HL-60 (cell line): ENCODE measurements around the gene NR5A1.

Source experiments
- GABPA ChIP-seq: IDR thresholded peaks from 2 replicates; pipeline ENCODE4 v1.6.1; 2012; ENCODE audit warnings: low read depth
- TF ChIP-seq, protein P1 (sequence below): IDR thresholded peaks from one replicate; pipeline ENCODE4 v1.5.1; 2011; ENCODE audit warnings: low read length, control low read depth, inconsistent platforms; ENCODE audit not compliant: insufficient read depth
- TF ChIP-seq, protein P2 (sequence below): IDR thresholded peaks from 2 replicates; pipeline ENCODE4 v1.6.1; 2012; ENCODE audit warnings: low read depth; ENCODE audit not compliant: insufficient replicate concordance

DNA sequence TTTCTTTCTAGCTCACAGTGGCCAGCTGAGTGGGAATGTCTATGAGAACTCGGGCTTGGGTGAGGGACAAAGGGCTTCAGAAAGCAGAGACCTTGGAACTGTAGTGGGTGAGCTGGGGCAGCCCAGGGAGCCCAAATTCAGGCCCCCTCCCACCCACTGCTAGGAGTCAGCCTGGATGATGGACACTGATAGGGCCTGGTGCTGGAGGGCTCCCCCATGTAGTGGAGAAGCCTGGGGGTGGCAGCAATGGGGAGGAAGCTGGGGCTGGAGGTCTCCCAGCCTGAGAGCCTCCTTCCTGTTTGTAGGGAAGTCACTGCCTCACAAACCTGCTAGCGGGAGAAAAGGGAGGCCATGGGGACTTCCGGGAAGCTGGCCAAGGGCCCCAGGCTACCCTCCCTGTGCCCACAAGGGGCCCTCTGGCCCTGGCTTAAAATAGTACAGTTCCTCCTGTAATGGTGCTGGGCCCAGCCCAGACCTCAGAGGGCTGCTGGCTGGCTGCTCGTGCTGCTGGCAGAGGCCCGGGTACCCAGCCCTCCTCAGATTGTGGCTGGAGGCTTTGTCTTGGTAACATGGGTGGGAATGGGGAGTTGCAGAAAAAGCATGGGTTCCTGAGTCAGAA lies 6.3 kb upstream of the NR5A1 start:
- TF ChIP-seq, protein P1, sequence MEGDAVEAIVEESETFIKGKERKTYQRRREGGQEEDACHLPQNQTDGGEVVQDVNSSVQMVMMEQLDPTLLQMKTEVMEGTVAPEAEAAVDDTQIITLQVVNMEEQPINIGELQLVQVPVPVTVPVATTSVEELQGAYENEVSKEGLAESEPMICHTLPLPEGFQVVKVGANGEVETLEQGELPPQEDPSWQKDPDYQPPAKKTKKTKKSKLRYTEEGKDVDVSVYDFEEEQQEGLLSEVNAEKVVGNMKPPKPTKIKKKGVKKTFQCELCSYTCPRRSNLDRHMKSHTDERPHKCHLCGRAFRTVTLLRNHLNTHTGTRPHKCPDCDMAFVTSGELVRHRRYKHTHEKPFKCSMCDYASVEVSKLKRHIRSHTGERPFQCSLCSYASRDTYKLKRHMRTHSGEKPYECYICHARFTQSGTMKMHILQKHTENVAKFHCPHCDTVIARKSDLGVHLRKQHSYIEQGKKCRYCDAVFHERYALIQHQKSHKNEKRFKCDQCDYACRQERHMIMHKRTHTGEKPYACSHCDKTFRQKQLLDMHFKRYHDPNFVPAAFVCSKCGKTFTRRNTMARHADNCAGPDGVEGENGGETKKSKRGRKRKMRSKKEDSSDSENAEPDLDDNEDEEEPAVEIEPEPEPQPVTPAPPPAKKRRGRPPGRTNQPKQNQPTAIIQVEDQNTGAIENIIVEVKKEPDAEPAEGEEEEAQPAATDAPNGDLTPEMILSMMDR = no peak
- TF ChIP-seq, protein P2, sequence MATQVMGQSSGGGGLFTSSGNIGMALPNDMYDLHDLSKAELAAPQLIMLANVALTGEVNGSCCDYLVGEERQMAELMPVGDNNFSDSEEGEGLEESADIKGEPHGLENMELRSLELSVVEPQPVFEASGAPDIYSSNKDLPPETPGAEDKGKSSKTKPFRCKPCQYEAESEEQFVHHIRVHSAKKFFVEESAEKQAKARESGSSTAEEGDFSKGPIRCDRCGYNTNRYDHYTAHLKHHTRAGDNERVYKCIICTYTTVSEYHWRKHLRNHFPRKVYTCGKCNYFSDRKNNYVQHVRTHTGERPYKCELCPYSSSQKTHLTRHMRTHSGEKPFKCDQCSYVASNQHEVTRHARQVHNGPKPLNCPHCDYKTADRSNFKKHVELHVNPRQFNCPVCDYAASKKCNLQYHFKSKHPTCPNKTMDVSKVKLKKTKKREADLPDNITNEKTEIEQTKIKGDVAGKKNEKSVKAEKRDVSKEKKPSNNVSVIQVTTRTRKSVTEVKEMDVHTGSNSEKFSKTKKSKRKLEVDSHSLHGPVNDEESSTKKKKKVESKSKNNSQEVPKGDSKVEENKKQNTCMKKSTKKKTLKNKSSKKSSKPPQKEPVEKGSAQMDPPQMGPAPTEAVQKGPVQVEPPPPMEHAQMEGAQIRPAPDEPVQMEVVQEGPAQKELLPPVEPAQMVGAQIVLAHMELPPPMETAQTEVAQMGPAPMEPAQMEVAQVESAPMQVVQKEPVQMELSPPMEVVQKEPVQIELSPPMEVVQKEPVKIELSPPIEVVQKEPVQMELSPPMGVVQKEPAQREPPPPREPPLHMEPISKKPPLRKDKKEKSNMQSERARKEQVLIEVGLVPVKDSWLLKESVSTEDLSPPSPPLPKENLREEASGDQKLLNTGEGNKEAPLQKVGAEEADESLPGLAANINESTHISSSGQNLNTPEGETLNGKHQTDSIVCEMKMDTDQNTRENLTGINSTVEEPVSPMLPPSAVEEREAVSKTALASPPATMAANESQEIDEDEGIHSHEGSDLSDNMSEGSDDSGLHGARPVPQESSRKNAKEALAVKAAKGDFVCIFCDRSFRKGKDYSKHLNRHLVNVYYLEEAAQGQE = no peak
- no peak for TF ChIP-seq GABPA
